ENCODE data around the gene C10orf71.

C10orf71 gene

GRCh38 chr10:49333192-49333591 lies 34.2 kb downstream of the C10orf71 start:
- no peak for DNase-seq (ENCODE audit: low spot score)

GRCh38 chr10:49334964-49335363 lies 36.0 kb downstream of the C10orf71 start:
- DNase-seq (ENCODE audit: low spot score) = no peak

GRCh38 chr10:49335364-49335972 lies 36.5 kb downstream of the C10orf71 start:
- DNase-seq (ENCODE audit: low spot score) = no peak

- DNase-seq (ENCODE audit: low spot score) = no peak
Measured at GRCh38 chr10:49338604-49339003, 39.6 kb downstream of the C10orf71 start.

- no peak for DNase-seq (ENCODE audit: low spot score)
Measured at GRCh38 chr10:49344840-49345239, 45.9 kb downstream of the C10orf71 start.

- no peak for DNase-seq (ENCODE audit: low spot score)
Measured at GRCh38 chr10:49347342-49347741, 48.4 kb downstream of the C10orf71 start.

- DNase-seq (ENCODE audit: low spot score) = no peak
Measured at GRCh38 chr10:49347827-49348226, 48.9 kb downstream of the C10orf71 start.

GRCh38 chr10:49348593-49348992 lies 49.6 kb downstream of the C10orf71 start:
- DNase-seq (ENCODE audit: low spot score) = no peak

GRCh38 chr10:49349390-49349789 lies 50.4 kb downstream of the C10orf71 start:
- DNase-seq (ENCODE audit: low spot score) = no peak

- no peak for DNase-seq (ENCODE audit: low spot score)
Measured at GRCh38 chr10:49350138-49350537, 51.2 kb downstream of the C10orf71 start.

- DNase-seq (ENCODE audit: low spot score) = no peak
Measured at GRCh38 chr10:49350846-49351532, 52.0 kb downstream of the C10orf71 start.

GRCh38 chr10:49351669-49352068 lies 52.7 kb downstream of the C10orf71 start:
- DNase-seq (ENCODE audit: low spot score) = no peak

- no peak for DNase-seq (ENCODE audit: low spot score)
Measured at GRCh38 chr10:49352323-49352722, 53.4 kb downstream of the C10orf71 start.

GRCh38 chr10:49353026-49353894 lies 54.3 kb downstream of the C10orf71 start:
- DNase-seq (ENCODE audit: low spot score) = no peak

- DNase-seq (ENCODE audit: low spot score) = no peak
Measured at GRCh38 chr10:49353895-49354566, 55.1 kb downstream of the C10orf71 start.

- DNase-seq (ENCODE audit: low spot score) = no peak
Measured at GRCh38 chr10:49354593-49354992, 55.6 kb downstream of the C10orf71 start.

GRCh38 chr10:49355221-49355620 lies 56.3 kb downstream of the C10orf71 start:
- no peak for DNase-seq (ENCODE audit: low spot score)

GRCh38 chr10:49356181-49356580 lies 57.2 kb downstream of the C10orf71 start:
- no peak for DNase-seq (ENCODE audit: low spot score)

- DNase-seq (ENCODE audit: low spot score) = no peak
Measured at GRCh38 chr10:49356944-49357343, 58.0 kb downstream of the C10orf71 start.

GRCh38 chr10:49357910-49358309 lies 58.9 kb downstream of the C10orf71 start:
- DNase-seq (ENCODE audit: low spot score) = no peak

GRCh38 chr10:49359349-49360270 lies 60.6 kb downstream of the C10orf71 start:
- DNase-seq (ENCODE audit: low spot score) = no peak

Data from RKO (cell line).